NCI-H2081 (cell line): Measurements from ENCODE around the gene TBX15.

Experiments
- DNase-seq, 2 experiments: peaks; one replicate each; lab custom pipeline; 2025; lab: John Stamatoyannopoulos, UW

Gene TBX15

DNA sequence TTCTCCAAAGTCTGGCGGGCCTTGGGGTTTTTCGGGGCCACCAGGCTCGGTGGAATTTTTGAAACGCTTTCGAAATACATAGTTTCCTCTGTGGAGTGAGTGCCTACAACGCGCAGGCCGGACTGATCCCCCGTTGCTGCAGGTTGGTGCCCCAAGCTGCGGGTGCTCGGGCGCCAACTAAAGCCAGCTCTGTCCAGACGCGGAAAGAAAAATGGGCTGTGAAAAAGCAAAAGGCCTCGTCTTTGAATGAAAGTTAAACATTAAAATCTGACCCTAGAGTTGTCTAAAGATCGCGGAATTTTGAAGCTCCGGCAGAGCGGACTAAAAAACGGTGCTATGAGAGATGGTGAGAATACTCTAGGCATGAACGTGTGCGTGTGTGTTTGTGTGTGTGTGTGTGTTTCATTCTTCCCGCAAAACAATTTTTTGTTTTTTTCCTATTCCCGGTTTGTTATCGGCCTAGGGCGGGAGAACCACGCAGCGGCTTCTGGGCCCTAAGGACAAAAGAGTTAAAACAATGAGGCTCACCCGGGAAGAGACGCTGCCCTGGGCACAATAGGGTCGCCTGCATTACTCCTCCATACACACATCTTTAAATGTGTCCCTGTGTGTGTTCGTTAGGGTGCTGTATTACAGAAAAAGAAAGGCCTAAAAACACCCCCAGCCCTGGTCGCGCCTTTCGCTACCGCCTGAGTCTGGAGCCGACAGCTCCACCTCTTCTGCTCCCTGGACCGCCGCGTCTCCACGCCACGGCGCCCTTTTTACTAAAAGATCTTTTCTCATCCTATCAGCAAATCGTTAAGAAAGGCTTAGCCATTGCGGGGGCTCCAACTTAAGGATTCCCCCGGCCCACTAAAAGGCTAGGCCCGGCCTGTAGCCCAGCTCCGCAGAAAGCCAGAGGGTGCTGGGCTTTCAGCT is 3.2 kb downstream of the TBX15 start:
- DNase-seq = no peak

DNA sequence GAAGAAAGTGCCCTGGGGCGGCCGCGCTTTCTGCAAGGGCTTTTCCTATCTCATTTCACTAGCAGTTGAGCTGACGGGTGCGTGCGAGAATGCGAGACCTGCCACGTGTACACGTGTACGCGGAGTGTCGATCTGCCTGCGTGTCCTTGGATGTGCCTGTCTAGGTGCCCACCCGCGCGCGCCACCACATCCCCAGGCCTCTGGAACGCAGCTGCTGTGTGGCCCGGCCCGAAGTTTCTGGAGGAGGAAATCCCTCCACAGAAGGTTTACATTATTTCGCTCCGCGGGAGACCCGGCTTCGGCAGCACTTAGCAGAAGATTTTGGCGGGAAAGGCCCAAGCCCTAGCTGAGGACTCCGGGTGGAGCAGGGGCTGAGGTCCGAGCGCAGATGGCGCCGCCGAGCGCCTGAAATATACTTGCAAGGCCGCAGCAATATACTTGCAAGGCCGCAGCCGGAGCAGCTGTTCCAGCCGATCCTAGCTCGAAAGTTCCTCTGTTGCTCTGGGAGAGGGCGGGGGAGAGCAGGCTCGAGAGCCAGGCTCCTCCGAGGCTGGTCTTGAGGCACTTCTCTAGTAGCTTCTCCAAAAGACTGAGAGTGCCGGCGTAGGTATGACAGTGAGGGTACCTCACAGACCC is 3.9 kb downstream of the TBX15 start:
- no peak for DNase-seq

DNA sequence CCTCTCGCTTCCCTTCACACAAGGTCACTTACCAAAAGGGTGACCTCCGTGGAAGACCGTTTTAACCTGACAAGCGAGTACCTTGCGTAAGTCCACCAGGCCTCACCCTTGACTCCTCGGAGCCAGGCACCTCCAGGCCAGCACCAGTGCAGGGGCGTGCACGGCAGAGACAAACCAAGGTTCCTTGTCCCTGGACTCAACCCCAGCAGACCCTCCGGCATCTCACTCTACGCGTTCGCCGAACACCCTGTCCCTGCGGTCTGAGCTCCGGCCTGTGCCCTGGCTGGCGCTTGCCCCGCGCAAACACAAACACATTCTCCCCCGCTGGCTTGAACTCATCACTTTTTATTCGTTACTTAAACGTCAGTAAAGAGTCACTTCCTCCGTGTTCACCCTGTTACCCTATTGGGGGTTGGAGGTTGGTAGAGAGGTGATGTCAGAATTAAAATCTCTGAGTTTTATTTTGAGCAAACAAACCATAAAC is 4.5 kb downstream of the TBX15 start:
- DNase-seq = no peak

DNA sequence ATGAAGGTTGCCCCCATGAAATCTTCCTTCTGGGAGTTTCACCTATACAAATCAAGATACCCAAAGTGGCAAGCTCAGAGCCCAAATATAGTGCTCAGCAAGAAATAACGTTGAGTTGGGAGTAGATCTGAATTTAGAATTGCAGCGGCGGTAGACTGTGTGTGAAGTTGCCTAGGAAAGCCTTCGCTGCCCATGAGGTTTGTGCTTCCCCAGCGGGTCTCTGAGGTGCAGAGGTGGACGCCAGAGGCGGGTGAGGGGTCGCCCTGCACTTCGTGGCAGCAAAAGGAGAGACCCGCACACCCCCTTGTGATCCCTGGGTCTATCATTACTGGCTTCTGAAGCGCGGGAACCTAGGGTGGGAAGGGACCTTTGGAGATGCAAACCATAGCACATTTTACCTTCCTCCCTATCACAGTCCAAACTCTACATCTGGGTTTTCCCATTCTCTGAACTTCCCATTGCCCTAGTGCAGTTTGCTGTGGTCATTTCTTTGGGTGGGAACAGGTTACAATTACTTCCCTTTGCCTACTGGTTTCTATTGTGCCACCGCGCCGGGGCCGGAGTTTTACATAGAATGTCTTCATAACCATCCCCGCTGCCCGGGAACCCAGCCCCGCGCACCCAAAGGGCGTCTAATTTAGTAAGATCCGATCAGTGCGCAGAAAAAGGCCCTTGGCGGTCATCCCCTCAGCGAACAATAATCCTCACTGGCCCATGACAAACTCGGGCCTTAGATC is 5.2 kb downstream of the TBX15 start:
- no peak for DNase-seq

DNA sequence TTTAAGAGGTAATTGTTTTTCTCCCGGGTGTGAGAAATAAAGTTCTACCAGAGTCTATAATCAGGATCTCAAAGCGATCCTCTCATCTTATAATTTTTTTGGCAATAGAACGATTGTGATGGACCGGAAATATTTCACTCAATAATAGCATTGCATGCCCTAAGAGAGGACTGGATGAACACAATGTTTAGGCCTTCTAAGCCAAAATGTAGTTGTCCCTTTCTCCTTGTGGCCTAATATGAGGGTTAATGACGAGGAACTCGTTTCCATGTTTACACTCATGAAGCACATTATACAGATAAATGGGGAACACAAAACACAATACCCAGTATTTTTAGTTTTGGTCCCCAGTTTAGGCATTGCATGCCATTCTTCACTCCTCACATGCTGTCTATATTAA is 5.9 kb downstream of the TBX15 start:
- no peak for DNase-seq

DNA sequence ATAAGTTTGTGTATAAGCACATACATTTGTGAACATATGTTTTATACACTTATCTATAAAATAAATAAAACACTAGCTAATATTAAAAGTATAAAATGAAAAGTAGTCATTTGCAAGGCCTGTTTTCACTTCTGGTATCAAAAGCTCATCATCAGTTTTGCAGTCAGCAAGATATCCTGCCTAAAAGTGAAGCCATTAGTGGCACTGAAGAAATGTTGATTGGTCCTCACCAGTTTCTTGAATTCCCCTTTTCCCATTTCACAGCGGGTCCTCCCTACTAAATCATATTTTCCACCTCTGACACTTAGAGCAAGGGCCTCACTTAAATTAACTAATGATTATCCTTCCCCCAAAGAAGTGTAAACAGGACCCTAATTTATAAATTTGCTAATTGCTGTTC is 6.7 kb downstream of the TBX15 start:
- DNase-seq = no peak

DNA sequence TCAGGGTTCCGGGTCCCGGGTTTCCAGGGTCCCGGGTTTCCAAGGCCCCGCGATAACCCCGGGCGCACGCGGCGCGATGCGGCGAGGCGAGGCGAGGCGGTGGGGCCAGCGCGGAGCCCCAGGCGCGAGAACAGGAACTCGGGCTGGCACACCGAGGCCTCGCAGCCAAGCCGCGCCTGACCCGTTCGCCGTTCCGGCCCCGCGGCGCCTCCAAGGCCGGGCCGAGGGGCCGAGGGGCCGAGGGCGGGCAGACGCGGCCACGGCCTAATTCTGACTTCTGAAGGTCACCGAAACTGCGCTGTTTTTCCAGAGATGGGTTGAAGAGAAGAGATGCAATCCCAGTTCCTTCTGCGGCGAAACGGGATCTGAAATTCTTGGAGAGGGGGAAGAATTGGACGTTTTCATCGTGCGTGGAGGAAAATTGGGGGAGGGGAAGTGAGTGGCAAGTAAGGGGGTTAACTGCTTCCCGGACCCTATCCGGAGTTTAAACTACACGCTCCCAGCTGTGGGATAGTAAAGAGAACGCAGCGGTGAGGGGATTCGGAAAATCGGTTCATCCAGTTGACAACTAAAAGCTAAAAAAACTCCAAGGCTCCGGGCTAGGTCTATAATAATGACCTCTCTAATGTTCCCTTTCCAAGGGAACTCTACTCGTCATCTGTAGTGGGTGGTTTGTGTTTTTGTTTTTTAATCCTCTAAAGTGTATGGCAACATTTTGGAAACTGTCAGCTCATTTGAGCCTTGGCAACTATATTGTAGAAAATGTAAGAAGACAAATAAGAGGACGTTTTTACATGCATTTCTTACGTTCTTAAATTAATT is 8.2 kb downstream of the TBX15 start:
- DNase-seq = no peak

DNA sequence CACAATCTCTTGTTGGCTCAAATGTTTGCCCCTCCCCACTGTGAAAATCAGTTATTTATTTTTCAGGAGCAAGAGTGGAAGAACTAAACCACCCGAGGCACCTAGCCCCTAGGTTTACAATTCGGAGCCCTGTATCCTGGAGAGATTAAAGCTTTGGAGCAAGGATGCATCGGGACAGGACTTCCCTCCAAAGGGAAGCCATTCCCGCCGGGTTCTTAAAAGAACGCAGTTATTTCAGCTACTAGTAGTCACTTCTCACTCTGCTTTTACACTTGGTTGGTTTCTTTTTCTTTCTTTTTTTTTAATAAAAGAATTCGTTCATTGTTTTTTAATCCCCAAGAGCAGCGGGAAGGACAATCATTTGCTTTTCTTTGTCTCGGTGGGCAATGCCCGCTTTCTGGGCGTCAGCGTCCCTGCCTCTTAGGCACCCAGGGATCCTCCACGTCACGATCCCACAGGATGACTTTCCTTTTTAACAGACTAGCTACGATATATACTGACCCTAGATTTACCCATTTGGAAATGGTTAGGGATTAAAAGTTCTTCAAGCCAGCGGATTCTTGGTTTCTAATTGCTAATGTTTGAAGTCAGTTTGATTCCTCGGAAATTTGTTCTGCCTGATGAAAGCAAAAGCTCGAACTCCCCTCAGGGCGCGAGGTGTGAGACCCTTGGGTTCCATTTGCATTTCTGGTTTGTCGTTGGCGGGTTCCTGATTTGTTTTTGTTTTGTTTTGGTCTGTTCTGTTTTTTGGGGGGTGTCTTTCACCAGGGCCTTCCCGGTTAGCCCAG is 9.0 kb downstream of the TBX15 start:
- DNase-seq = no peak

DNA sequence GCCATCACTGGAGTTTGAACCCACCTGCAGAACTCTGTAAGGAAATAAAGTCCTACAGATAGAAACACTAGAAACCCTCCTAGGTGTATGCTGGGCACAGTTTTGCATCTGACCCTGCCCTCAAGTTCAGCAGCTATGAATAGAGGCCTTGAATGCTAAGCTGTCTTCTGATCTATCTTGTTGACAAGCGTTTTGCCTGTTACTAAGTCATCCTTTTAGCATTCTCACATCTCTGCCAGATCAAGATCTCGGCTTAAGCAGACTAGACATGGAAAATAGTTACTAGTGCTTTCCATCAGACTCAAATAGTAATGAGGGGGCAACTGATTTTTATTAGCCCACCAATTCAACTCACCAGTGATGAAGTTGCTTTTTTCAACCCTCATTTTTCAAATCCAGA is 10.5 kb downstream of the TBX15 start:
- no peak for DNase-seq

DNA sequence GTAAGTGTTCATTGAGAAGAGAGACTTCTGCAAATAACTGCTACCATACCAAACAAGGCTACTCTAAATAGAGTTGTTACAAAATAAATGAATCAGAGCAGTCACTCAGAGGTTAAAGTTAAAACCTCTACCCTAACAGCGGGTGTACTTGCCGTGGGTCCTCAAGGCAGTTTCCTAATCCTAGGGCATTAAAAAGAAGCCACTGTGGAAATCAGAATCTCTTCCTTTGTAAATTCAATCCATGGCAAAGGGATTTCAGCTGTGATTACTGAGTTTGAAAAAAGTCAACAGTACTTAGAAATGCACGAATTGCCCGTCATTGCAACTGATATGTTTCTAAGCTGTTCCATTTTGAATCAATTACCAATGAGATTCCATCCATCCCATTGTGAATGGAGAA is 13.5 kb downstream of the TBX15 start:
- DNase-seq = no peak

DNA sequence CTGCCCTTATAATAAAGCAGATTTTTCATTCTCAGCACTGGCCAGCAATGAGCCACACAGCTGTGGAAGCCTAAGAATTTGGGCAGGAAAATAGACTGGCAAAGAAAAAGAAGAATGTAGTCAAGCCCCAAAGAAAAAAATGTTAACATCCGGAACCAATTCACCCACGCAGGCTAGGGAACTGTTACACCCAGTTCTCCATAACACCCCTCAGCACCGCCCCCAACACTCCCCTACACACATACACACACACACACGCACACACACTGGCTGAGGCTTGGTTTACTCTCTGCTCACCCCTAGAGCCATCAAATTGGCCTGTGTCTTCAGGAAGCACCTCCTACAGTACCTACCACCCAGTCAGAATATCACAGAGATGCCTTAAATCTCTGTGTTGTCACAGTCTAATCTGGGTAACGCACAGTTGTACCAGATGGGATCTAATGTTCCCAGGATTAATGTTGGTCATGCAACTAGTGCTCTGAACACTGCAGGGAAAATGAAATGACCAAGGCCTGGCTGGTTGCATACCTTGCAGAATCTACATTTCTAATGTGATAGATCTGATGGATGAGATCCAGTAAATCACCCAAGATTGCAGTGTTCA is 14.5 kb downstream of the TBX15 start:
- DNase-seq = no peak

DNA sequence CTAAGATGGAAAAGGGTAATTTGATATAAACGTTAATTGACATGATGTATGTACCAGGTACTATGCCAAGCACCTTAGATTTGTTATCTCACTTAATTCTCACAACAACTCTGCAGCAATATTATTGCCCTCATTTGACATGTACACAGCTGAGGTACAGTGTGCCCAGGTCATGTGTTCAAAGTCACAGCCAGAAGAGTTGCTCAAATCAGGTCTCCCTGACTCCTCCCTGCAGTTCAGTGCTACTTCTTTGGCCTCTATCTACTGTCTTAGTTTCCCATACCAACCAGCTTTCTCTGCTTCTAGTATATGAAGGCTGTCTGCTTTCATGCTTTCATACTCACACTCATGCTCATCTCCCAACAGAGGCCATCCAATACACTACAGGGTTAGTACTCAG is 15.1 kb downstream of the TBX15 start:
- DNase-seq = no peak

DNA sequence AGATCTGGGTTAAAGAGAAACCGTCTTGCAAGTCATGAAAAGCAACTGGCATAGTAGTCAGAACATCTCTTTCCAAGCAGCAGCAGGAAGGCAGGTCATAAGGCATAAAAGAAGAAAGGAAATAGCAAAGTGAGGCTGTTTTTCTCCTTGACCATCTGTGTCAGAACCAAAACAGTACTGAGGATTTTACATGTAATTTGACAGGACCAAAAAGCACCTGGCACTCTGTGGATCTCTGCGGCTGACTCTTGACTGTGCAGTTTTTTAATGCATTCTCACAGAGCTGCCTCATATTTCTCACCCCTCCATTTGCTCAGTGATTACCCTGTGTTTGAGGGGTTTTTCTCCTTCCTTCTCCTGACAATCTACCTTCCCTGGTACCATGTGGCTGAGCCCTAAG is 17.7 kb downstream of the TBX15 start:
- DNase-seq = no peak

DNA sequence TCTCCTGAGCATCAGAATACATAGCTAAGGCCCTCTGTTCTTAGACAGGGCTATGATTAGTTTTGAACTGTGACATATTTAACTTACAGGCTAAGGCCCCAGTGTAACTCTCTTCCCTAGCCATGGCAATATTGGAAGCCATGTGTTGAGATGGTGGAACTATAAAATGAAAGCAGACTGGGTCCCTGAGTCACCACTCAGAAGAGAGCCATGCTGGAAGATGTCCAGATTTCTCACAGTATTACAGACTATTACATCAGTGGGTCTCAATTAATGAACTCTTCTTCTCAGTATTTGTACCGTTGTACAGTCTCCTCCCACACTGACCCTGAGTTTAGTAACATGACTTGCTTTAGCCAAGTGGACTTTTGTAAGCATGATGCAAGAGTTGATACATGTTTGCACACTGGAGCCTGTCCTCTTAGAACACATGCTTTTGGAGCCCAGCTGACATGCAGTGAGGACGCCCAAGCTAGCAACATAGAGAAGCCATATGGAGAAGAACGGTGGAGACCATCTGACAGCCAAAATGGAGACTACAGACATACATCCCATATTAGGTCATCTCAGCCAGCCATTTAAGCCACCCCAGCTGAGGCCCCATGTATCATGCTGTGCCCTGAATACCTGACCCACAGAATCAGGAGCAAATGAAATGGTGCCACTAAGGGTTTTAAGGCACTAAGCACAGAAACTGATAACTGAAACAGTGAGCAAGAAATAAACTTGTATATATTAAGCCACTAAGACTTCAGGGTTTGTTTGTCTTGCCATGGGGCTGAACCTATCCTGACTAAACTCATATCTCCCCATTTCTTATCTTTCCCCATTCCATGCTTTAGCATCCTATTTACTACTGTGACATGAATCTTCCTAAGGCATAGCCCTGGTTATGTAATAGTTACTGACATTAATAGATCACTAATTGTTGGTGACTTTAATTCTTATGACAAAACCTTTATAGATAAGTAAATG is 24.4 kb downstream of the TBX15 start:
- no peak for DNase-seq

DNA sequence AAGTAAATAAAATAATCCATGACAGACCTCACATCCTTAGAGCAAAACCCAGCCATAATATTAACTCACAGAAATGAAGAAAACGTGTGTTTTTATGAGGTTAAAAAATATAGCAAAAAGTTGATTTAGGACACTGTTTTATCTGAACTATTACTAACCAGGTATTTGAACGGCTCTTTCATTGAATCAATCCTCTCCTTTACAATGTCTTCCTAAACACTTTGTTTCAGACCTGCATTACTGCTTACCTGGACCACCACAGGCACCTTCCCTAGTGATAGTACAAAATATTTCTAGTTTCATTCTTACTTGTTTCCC is 25.0 kb downstream of the TBX15 start:
- DNase-seq = no peak

DNA sequence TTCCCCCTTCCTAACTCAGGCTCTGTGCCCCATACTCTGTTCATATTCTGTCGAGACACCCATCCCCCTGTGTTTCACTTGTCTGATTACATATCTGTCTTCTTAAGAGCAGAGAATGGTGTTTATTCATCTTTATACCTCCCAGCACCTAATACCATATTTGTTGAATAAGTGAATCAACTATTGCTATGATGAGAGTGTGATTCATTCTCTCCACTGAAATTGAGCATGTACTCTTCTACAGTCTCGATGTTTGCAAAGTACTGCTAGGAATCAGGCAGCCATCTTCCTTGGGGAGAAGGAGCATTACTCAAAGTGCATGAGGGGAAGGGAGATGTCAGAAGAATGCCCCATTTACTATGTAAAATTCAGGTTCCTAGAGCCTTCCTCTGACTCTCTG is 27.0 kb downstream of the TBX15 start:
- DNase-seq = no peak

DNA sequence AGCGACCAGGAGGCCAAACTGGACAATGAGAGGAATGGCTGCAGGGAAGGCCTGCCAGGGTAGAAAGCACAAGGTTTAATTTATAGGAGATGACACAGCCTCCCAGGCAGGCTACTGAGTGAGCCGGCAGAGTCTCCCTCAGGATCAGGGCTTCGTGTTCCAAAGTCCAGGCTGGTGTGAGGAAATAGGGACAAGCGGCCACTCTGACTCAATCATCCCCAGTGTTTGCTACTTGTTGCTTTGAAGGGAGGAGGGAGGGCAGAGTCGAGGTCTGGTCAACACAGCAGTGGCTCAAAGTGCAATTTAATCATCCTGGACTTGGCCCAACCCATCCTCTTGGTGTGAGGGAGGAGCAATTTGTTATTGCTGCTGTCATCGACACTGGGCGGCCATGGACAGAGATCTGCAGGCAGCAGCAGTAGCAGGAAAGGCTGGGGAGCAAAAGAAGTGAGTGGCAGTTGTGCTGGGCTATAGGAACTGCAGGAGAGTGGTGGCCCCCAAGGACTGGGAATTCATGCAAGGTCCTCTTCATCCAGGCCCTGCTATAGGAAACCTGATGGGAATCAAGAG is 27.5 kb downstream of the TBX15 start:
- DNase-seq = no peak

DNA sequence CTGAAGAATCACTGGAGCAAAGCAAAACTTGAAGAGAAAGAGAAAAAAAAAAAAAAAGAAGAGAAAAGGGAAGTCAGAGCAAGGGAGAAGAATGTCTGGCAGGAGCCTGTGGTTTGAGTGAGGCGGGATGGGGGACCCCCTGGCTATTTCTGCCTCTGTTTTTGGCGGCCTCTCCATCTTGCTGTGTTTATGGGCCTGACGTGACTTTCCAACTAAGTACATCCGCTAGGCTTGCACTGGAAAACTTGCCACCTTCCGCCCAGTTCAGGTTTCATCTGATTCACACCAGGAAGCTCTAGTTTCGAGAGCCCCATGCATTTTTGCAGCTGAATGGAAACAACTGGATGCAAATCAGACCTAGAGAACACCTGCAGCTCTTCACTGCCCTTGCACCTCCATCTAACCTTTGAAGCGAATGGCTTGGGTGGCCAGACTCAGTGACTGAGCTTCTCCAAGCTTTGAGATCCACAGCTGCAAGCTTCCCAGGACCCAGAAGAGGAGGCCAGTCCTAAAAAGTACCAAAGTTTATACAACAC is 28.0 kb downstream of the TBX15 start:
- no peak for DNase-seq
